Spleen (tissue), 11 donors: ENCODE data around the gene SURF2. TPM values are rescaled to one million over a fixed set of nuclear protein-coding genes. Genes with fewer than 3 reads are reported as not detected.
A peak's percentile ranks its signal among the peaks of the same experiment; 100 is the strongest.
"Not testable (repeated sequence)": the region's sequence is repeated elsewhere in the genome, so short reads cannot be mapped to it uniquely, and the experiment has no call there.

Source experiments
- DNase-seq: peaks from one replicate; pipeline ENCODE4 v3.0.0-alpha.2; 2020
- H3K27ac ChIP-seq, 8 donors: fragments of 200-600 bp; sonication (generic) in 7 of 8; 1 replicate in 4 of 8; 2 replicates in 4 of 8; pipeline versions ENCODE4 v1.5.0 to v1.8.0; 2016 to 2021; ENCODE audit warnings: inconsistent platforms in 4 of 8, mild to moderate bottlenecking in 4 of 8, moderate library complexity in 1 of 8
- H3K27me3 ChIP-seq, 7 donors: fragments of 200-600 bp; sonication (generic) in 6 of 7; replicated peaks in 1 of 7; 1 replicate in 4 of 7; 2 replicates in 3 of 7; pipeline versions ENCODE4 v1.5.0 to v1.8.0; 2016 to 2021; ENCODE audit warnings: inconsistent platforms in 3 of 7, mild to moderate bottlenecking in 1 of 7
- H3K36me3 ChIP-seq, 6 donors: fragments of 200-600 bp; sonication (generic) in 5 of 6; 1 replicate in 4 of 6; 2 replicates in 2 of 6; pipeline versions ENCODE4 v1.5.0 to v1.8.0; 2016 to 2021; ENCODE audit warnings: inconsistent platforms in 2 of 6
- H3K4me1 ChIP-seq, 6 donors: fragments of 200-600 bp; sonication (generic) in 5 of 6; 1 replicate in 3 of 6; 2 replicates in 3 of 6; pipeline versions ENCODE4 v1.5.0 to v1.8.0; 2016 to 2021; ENCODE audit warnings: inconsistent platforms in 3 of 6
- H3K4me3 ChIP-seq, 8 donors: fragments of 200-600 bp; sonication (generic) in 7 of 8; 1 replicate in 4 of 8; 2 replicates in 4 of 8; pipeline versions ENCODE4 v1.5.0 to v1.8.0; 2016 to 2021; ENCODE audit warnings: inconsistent platforms in 4 of 8, mild to moderate bottlenecking in 4 of 8, moderate library complexity in 2 of 8
- H3K9me3 ChIP-seq, 8 donors: fragments of 200-600 bp; sonication (generic) in 7 of 8; 1 replicate in 4 of 8; 2 replicates in 4 of 8; pipeline versions ENCODE4 v1.5.0 to v1.8.0; 2016 to 2021; ENCODE audit warnings: inconsistent platforms in 4 of 8
- POLR2A ChIP-seq, 3 donors: fragments of 450-650 bp; IDR thresholded peaks; one replicate each; pipeline ENCODE4 v1.5.1; 2017; ENCODE audit warnings: antibody characterized with exemption in 3 of 3, mild to moderate bottlenecking in 1 of 3
- POLR2AphosphoS5 ChIP-seq, 3 donors: sonication (generic); formaldehyde crosslinking; IDR thresholded peaks; one replicate each; pipeline ENCODE4 v1.5.1; 2017; ENCODE audit warnings: antibody characterized with exemption in 3 of 3
- WGBS, 5 donors: extraction: QIAGEN DNeasy Blood & Tissue Kit in 3 of 5; methylation state at CpG; one replicate each; pipeline versions ENCODE4 v1.1.5 to v1.1.7; 2013 to 2018; 5-methylcytosine and 5-hydroxymethylcytosine counted together
- intact Hi-C: fragments of 100-400 bp; cut with DNase I; formaldehyde crosslinking; loops from one replicate; pipeline ENCODE4 v1.15.0; 2023; ENCODE audit warnings: low total_unique reads
- polyA plus RNA-seq, 3 donors: library from polyadenylated mRNA; stranded (reverse); fragments of 200-250 nt; gene quantifications; one replicate each; pipeline ENCODE4 v1.2.1, GENCODE V29; 2013
- total RNA-seq, 7 donors: library from RNA; depleted of rRNA in 3 of 7; stranded (reverse); fragments of >200 nt in 3 of 7; fragmentation: NEBNext Ultra II Directional in 4 of 7; extraction: Animal tissue kit (Norgen Biotek cat#: 25700) in 4 of 7; gene quantifications; one replicate each; pipeline versions ENCODE4 v1.1.0 to v1.2.1, GENCODE V29; 2016 to 2021
- TF ChIP-seq, protein P1 (sequence below), 11 experiments: fragments of 200-600 bp in 7 of 11; fragments of 450-650 bp in 4 of 11; sonication (generic) in 4 of 11; IDR thresholded peaks in 8 of 11; conservative IDR thresholded peaks in 3 of 11; 1 replicate in 7 of 11; 2 replicates in 4 of 11; pipeline versions ENCODE4 v1.4.0 to v1.8.0; 2016 to 2021; ENCODE audit warnings: antibody characterized with exemption in 11 of 11, inconsistent platforms in 4 of 11, mild to moderate bottlenecking in 1 of 11
- donor health status: healthy with polysubstance abuse.
- donor health status: DM: no; HTN: no; CAD: no; lungs with moderate emphysema.
- donor health status: DM: no; HTN: no; CAD: no.
- donor health status: Bipolar disorder and iron deficiency.
- donor health status: healthy.
- donor health status: DM: no; HTN: no; CAD: no.
- donor health status: DM: yes; HTN: yes; CAD: no.

The SURF2 gene
- total and polyA plus RNA-seq, 10 donors, result 6.5 to 32.6 (median 13.9) TPM

DNA sequence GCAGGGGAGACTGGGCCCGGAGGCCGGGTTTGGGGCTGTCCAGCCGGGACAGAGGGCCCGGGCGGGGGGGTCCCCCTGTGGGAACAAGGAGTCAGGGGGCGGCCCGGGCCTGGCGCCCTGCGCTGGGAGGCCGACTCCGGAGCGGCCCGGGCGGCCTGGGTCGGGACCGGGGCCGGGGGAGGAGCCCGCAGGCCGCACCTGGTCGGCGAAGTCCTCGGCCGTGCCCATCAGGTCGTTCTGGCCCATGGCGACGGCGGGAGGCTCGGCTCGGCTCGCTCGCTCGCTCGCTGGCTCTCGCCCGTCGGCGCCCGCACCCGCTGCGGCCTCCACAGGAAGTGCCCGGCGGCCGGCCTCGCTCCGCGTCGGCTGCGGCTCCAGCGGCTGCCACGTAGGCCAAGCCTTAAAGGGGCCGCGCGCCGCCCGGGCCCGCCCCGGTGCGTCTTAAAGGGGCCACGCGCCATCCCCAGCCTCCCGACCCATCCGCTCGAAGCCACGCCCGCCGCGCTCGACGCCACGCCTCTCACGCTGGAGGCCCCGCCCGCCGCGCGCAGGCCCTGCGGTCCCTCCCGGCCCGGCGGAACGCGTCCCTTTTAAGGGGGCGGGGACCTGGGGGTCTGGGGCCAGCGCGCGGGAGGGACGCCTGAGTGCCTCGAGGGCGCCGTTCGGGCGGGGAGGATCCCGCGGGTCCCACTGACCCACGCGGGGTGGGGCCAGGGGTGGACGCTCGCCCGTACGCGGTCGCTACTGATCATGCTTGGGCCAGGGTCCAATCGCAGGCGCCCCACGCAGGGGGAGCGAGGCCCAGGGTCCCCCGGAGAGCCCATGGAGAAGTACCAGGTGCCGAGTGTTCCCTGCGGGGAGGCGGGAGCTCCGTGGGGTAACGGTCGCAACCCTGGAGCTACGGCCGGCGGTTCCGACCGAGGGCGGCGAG is 19.6 kb downstream of the SURF2 start, which contains the start of the genes STKLD1 and SURF4:
TSS of gene STKLD1 (plus strand) at position 643 of the 931 bp plus-strand sequence. CDS start at position 751, 108 bp downstream.
TSS of gene SURF4 (minus strand) at position 337 of the 931 bp plus-strand sequence. CDS start at position 246, 91 bp downstream.
- H3K9me3 ChIP-seq, result no peaks in the 10 kb centered on the region
- H3K36me3 ChIP-seq, result peaks cover 0 to 26% (median 5%) of the 10 kb centered on the region in 6 donors
- H3K4me1 ChIP-seq, result peaks cover 36 to 64% (median 50%) of the 10 kb centered on the region in 6 donors
- TF ChIP-seq, protein P1, sequence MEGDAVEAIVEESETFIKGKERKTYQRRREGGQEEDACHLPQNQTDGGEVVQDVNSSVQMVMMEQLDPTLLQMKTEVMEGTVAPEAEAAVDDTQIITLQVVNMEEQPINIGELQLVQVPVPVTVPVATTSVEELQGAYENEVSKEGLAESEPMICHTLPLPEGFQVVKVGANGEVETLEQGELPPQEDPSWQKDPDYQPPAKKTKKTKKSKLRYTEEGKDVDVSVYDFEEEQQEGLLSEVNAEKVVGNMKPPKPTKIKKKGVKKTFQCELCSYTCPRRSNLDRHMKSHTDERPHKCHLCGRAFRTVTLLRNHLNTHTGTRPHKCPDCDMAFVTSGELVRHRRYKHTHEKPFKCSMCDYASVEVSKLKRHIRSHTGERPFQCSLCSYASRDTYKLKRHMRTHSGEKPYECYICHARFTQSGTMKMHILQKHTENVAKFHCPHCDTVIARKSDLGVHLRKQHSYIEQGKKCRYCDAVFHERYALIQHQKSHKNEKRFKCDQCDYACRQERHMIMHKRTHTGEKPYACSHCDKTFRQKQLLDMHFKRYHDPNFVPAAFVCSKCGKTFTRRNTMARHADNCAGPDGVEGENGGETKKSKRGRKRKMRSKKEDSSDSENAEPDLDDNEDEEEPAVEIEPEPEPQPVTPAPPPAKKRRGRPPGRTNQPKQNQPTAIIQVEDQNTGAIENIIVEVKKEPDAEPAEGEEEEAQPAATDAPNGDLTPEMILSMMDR (IDR thresholded peaks at IDR 0.05 in 8 of 11, conservative IDR thresholded peaks at IDR 0.05 in 3 of 11), result peak in 6 of 11 experiments; percentile 5 to 53 (median 34)
- TF ChIP-seq POLR2AphosphoS5 (IDR thresholded peaks at IDR 0.05) (peak; percentile 81 to 90 (median 89)), POLR2A (IDR thresholded peaks at IDR 0.05) (peak in 2 of 3 donors; percentile 22 to 65)
- peak; percentile 100 for DNase-seq
- H3K27me3 ChIP-seq, result no peaks in the 10 kb centered on the region
- H3K27ac ChIP-seq, result peak within 1 kb of the TSS; percentile 97 to 99 (median 99)
- WGBS, 5 donors, result 0 to 5% (median 1%) methylated on average over 8 to 120 of the region's 120 CpGs
- intact Hi-C loops, result no loop called here
- peak within 1 kb of the TSS; percentile 56 to 99 (median 92) for H3K4me3 ChIP-seq

DNA sequence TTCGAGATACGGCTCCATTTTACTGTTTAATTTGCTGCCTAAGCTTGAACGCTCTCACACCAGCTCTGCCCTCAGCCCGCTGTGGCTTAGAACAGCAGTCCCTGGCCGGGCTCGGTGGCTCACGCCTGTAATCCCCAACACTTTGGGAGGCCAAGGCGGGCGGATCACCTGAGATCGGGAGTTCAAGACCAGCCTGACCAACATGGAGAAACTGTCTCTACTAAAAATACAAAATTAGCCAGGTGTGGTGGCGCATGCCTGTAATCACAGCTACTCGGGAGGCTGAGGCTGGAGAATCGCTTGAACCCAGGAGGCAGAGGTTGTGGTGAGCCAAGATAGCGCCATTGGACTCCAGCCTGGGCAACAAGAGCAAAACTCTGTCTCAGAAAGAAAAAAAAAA is 20.9 kb downstream of the SURF2 start:
- H3K27me3 ChIP-seq, H3K27ac ChIP-seq, H3K9me3 ChIP-seq, DNase-seq, intact Hi-C loops: not testable (repeated sequence)
- 91 to 96% (median 92%) methylated on average over 14 of the region's 14 CpGs for WGBS, 5 donors
- peaks cover 0 to 14% (median 5%) of the 10 kb centered on the region in 6 donors for H3K36me3 ChIP-seq
- peak overlapping the region in 1 of 8 donors; percentile 99 for H3K4me3 ChIP-seq
- H3K4me1 ChIP-seq, result peaks cover 23 to 51% (median 37%) of the 10 kb centered on the region in 6 donors

DNA sequence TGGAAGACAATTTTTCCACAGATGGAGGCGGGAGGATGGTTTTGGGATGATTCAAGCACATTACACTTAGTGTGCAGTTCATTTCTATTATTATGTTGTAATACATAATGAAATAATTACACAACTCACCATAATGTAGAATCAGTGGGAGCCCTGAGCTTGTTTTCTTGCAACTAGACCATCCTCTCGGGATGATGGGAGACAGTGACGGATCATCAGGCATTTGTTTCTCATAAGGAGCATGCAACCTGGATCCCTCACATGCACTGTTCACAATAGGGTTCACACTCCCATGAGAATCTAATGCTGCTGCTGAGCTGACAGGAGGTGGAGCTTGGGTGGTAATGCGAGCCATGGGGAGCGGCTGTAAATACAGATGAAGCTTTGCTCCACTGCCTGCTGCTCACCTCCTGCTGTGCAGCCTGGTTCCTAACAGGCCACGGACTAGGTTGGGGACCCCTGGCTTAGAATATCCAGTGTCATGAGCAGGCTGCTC is 21.4 kb downstream of the SURF2 start:
- Histone ChIP-seq H3K27ac (no peak overlapping the region), H3K36me3 (peaks cover 0 to 9% (median 4%) of the 10 kb centered on the region in 6 donors), H3K4me3 (no peak overlapping the region), H3K4me1 (peaks cover 18 to 46% (median 32%) of the 10 kb centered on the region in 6 donors), H3K27me3 (no peaks in the 10 kb centered on the region), H3K9me3 (no peaks in the 10 kb centered on the region)
- DNase-seq, result no peak
- intact Hi-C loops, result no loop called here
- TF ChIP-seq, protein P1 (IDR thresholded peaks at IDR 0.05 in 8 of 11, conservative IDR thresholded peaks at IDR 0.05 in 3 of 11), result no peak
- no peak for TF ChIP-seq POLR2AphosphoS5 (IDR thresholded peaks at IDR 0.05)
- no peak for TF ChIP-seq POLR2A (IDR thresholded peaks at IDR 0.05)
- WGBS, 5 donors, result 78 to 86% (median 82%) methylated on average over 6 of the region's 6 CpGs

DNA sequence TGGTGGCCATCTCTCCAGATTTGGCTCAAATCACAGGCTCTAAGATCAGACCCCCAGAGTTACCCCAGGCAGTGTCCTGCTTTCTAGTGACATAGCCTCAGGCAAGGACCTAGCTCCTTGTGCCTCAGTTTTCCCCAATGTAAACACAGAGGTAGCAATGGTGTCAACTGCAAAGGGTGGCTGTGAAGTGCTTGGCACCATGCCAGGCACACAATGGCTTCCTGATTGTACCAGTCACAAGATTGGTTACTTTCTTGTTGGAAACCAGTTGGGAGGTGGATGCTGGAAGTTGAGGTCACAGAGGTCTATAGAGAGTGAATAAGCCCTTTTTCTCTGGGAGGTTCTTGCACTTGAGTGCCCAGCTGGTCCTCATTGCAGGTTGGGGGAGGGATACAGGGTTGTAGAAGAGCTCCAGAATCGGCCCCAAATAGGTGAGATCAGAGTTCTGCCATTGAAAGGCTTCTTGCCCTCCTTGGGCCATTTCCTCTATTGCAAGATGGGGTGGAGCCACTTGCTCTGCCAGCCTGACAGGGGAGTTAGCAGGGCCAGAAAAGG is 22.1 kb downstream of the SURF2 start:
- Histone ChIP-seq H3K27me3 (no peaks in the 10 kb centered on the region), H3K4me1 (peaks cover 17 to 39% (median 25%) of the 10 kb centered on the region in 6 donors), H3K27ac (no peak overlapping the region), H3K36me3 (peaks cover 0 to 2% (median under 1%) of the 10 kb centered on the region in 6 donors), H3K4me3 (no peak overlapping the region), H3K9me3 (no peaks in the 10 kb centered on the region)
- WGBS, 5 donors, result 30 to 84% (median 52%) methylated on average over 1 of the region's 1 CpG
- no peak for DNase-seq
- TF ChIP-seq, protein P1 (IDR thresholded peaks at IDR 0.05 in 8 of 11, conservative IDR thresholded peaks at IDR 0.05 in 3 of 11), result no peak
- TF ChIP-seq POLR2A (IDR thresholded peaks at IDR 0.05), result no peak
- no peak for TF ChIP-seq POLR2AphosphoS5 (IDR thresholded peaks at IDR 0.05)
- intact Hi-C loops, result no loop called here
